SK-MEL-5 (cell line): ENCODE data around the gene CFDP1. TPM values are rescaled to one million over a fixed set of nuclear protein-coding genes. Genes with fewer than 3 reads are reported as not detected.
A peak's percentile ranks its signal among the peaks of the same experiment; 100 is the strongest.

ENCODE experiments used
- DNase-seq: peaks from one replicate; pipeline ENCODE4 v3.0.0-alpha.2; 2016; ENCODE audit warnings: low read depth, low spot score
- in situ Hi-C: cut with HindIII; loops from 2 replicates; pipeline ENCODE4 v1.10.0; 2016; ENCODE audit warnings: low sequenced_read_pairs, high pct_unique_total_duplicates, low pct_unique_long_range_greater_than_20kb
- total RNA-seq: library from RNA; depleted of rRNA; stranded (reverse); fragments of >200 nt; shearing (Covaris generic); gene quantifications from 2 replicates; pipeline ENCODE4 v1.2.3, GENCODE V29; 2014

CFDP1 gene
- total RNA-seq, 1 experiment from 2014 or later, result 24.8 TPM

GRCh38 chr16:75257886-75258806 is 175.2 kb downstream of the CFDP1 start:
- in situ Hi-C loops, result no loop called here
- no peak for DNase-seq

DNA sequence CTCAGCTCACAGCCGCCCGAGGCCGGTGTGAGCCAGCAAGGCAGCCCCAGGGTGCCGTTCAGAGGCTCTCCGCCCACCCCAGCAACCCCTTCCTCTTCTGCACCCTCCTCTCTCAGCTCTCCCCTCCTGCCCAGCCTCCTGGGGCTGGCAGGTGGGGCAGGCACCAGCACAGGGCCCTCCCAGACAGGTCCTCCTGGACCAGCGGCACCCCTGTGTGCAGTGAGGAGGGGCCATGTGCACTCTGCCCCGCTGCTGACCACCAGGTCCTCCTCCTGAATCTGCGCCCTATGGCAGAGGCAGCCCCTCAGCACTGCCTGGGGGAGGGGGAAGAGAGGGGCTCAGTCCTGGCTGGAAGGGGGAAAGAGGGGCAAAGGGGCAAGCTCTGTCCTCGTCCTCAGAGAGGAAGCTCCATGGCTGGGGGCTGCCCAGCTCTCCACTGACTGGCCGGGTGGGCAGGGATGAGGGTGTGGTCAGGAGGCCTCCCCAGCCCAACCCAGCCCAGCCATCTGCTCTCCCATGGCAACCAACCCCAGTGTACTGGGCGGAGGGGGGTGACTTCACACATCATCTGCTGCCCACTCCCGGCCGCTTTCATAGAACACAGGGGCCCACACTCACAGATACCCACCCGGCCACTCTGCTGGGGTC is 176.5 kb downstream of the CFDP1 start:
- no peak for DNase-seq
- in situ Hi-C loops, result no loop called here

- DNase-seq, result no peak
- in situ Hi-C loops, result no loop called here
Measured at GRCh38 chr16:75256059-75256571, 177.2 kb downstream of the CFDP1 start.

DNA sequence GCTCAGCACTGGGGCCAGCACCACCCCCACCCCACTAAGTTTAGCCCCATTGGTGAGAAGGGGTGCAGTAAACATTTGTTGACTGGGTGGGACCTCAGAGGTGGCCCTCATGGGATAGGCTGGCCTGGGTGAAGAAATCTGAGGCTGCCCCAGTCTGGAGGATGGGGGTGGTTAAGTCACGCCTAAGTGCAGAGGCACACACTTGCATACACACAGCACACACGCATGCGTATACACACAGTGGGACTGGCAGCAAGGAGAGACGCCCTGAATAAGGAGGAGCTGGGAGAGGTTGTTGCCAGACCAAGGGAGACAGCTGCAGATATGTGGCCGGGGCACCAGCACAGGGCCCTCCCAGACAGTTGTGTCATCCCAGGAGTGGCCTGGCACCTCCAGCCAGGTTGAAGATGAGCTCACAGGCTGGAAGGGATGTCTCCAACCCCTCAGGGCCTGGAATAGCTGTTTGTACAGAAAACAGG is 178.9 kb downstream of the CFDP1 start:
- in situ Hi-C loops, result no loop called here
- no peak for DNase-seq

GRCh38 chr16:75252946-75253911 is 180.1 kb downstream of the CFDP1 start:
- DNase-seq, result no peak
- in situ Hi-C loops, result no loop called here

- in situ Hi-C loops, result no loop called here
- DNase-seq, result no peak
Measured at GRCh38 chr16:75252049-75252864, 181.0 kb downstream of the CFDP1 start.

- peak; percentile 66 for DNase-seq
- in situ Hi-C loops, result no loop called here
Measured at GRCh38 chr16:75251280-75252048, 181.8 kb downstream of the CFDP1 start, which contains the start of gene BCAR1. TSS of gene BCAR1 (minus strand) at chr16:75251624. CDS start at chr16:75251482, 142 bp downstream.

GRCh38 chr16:75250809-75251279 is 182.5 kb downstream of the CFDP1 start:
- in situ Hi-C loops, result no loop called here
- DNase-seq, result no peak

- in situ Hi-C loops, result no loop called here
- no peak for DNase-seq
Measured at GRCh38 chr16:75250089-75250808, 183.1 kb downstream of the CFDP1 start.

DNA sequence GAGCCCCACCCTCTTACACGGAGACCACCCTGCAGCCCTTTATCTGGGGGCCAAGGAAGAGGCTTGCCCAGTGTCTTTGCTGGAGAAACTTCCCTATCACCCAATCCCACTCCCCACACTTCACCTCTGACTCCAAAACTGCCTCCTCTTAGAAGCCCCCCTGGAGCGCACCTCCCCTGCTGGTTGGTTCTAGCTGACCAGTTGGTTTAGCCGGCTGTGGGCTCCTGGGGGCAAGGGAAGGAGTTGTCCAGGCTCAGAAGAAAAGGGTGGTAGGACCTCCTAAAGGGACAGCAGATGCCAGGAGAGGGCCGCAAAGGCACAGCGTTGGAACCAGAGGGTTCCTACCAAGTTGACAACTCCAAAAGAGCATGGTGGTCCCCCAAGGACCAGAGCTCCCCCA is 183.9 kb downstream of the CFDP1 start:
- in situ Hi-C loops, result no loop called here
- DNase-seq, result no peak

GRCh38 chr16:75248536-75249380 is 184.5 kb downstream of the CFDP1 start:
- in situ Hi-C loops, result no loop called here
- DNase-seq, result no peak

- in situ Hi-C loops, result no loop called here
Measured at GRCh38 chr16:75248142-75248535, 185.2 kb downstream of the CFDP1 start.

DNA sequence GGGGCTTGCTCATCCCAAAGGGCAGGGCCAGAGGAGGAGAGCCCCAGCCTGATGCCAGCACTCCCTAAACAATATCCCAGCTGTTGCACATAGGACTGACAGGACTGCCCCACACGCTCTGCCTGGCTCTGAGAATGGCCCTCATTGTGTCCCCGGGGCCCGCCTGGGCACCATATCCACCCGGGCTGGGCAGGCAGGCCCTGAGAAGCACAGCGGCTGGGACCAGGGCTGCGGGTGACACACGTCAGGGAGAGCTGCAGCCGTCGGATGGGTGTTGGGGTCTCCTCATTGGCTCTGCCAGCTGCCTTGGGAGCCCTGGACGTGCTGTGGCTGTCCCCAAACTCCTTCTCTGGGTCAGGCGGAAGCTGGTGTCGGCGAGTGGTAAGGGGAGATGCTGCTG is 186.1 kb downstream of the CFDP1 start:
- in situ Hi-C loops, result no loop called here
- no peak for DNase-seq

More at GRCh38 chr16:75248142-75248535, 185.2 kb downstream of the CFDP1 start:
- DNase-seq, result peak; percentile 14

DNA sequence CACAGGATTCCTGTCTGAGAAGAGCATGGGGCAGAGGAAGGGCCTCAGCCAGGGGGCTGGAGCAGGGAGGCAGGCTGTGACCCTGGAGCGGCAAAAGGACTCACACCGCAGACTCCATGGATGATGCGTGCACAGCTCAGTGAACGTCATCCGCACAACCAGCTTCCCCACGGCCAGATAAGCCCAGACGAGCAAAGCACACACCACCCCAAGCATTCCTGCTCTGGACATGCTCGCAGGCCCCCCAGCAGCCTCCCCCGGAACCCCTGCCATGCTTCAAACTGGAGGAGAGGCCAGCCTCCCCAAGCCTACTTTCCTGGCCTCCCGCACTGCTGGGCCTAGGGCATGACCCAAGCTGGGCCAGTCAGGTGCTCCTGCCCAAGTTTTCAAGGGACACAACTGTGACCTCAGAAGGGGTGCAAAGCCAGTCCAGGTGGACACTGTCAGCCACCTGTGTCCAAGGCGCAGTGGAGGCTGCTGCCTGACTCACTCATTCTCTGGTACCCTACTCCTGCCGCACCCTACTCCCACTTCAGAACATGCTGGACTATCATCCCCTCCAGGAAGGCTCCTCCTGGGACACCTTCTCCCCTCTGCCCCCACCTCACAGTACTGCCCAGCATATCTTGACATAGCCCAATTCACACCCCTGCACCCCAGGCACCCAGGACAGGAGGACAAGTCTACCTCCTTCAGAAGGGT is 186.6 kb downstream of the CFDP1 start:
- DNase-seq, result no peak
- in situ Hi-C loops, result no loop called here
